ENCODE results near the gene SLC18B1. TPM values are rescaled to one million over a fixed set of nuclear protein-coding genes. Genes with fewer than 3 reads are reported as not detected.

SLC18B1 gene
- polyA plus RNA-seq, 3 donors: 10.3 to 36.6 (median 24.8) TPM

DNA sequence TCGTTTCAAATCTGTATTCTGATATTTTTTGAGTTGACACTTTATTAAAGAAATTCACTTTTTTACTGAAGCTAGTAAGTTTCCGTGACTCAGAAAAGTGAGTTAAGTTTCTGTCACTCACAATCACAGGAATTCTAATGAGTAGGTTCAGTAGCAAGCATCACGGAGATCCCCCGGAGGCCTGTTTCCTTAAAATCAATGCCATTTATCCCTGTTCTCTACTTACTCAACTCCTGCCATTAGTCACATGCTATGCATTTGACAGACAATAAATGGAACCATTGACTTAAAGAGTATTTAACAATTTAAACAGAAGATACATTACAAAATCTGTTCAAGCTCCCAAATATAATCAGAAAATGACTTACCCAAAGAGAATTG is 9.1 kb downstream of the SLC18B1 start:
- no peak overlapping the region for H3K27ac Mint-ChIP-seq
- Histone ChIP-seq H2AFZ (ENCODE audit: insufficient read depth, low read depth, low read length, poor library complexity, severe bottlenecking) (no peak overlapping the region), H3K36me3 (replicated peaks in 1 of 2; ENCODE audit: control insufficient read depth in 1 of 2, insufficient read depth in 2 of 2, low read length in 2 of 2) (no peaks in the 10 kb centered on the region), H3K27ac (ENCODE audit: low read depth in 1 of 2, low read length in 2 of 2) (no peak overlapping the region), H3K4me1 (ENCODE audit: control insufficient read depth in 1 of 2, insufficient read depth in 2 of 2, low read length in 2 of 2) (peaks cover 6 to 12% of the 10 kb centered on the region in 2 donors), H3K79me2 (ENCODE audit: insufficient read depth, low read length) (no peaks in the 10 kb centered on the region), H3K9me3 (replicated peaks in 1 of 2; ENCODE audit: control insufficient read depth in 1 of 2, insufficient read depth in 1 of 2, low read length in 2 of 2) (no peaks in the 10 kb centered on the region), H4K20me1 (ENCODE audit: insufficient read depth, low read length) (no peaks in the 10 kb centered on the region), H3K27me3 (ENCODE audit: control insufficient read depth in 2 of 2, insufficient read depth in 2 of 2, low read length in 2 of 2) (no peaks in the 10 kb centered on the region), H3K4me3 (replicated peaks in 1 of 3; ENCODE audit: low read depth in 2 of 3, low read length in 3 of 3) (no peak overlapping the region), H3K4me2 (replicated peaks; ENCODE audit: extremely low read depth, low read length, poor library complexity, severe bottlenecking) (no peak overlapping the region), H3K9ac (ENCODE audit: insufficient read depth, low read length, poor library complexity, severe bottlenecking) (no peak overlapping the region)
- no peak overlapping the region for H3K4me3 Mint-ChIP-seq
- H3K36me3 Mint-ChIP-seq: peaks cover 7 to 18% of the 10 kb centered on the region in 2 donors
- no peak for DNase-seq
- peaks cover 10% of the 10 kb centered on the region for H3K4me1 Mint-ChIP-seq
- H3K27me3 Mint-ChIP-seq (ENCODE audit: low read depth in 3 of 3): peaks cover 0 to 2% (median 1%) of the 10 kb centered on the region in 3 donors
- H3K9me3 Mint-ChIP-seq: peaks cover 0 to 2% (median 0%) of the 10 kb centered on the region in 7 donors
- intact Hi-C loops (cut with micrococcal nuclease): no loop called here
- TF ChIP-seq, protein P1, sequence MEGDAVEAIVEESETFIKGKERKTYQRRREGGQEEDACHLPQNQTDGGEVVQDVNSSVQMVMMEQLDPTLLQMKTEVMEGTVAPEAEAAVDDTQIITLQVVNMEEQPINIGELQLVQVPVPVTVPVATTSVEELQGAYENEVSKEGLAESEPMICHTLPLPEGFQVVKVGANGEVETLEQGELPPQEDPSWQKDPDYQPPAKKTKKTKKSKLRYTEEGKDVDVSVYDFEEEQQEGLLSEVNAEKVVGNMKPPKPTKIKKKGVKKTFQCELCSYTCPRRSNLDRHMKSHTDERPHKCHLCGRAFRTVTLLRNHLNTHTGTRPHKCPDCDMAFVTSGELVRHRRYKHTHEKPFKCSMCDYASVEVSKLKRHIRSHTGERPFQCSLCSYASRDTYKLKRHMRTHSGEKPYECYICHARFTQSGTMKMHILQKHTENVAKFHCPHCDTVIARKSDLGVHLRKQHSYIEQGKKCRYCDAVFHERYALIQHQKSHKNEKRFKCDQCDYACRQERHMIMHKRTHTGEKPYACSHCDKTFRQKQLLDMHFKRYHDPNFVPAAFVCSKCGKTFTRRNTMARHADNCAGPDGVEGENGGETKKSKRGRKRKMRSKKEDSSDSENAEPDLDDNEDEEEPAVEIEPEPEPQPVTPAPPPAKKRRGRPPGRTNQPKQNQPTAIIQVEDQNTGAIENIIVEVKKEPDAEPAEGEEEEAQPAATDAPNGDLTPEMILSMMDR (IDR thresholded peaks at IDR 0.05): no peak
- no CpG with 5 or more reads among the region's 4 CpGs for WGBS (ENCODE audit: insufficient coverage)

DNA sequence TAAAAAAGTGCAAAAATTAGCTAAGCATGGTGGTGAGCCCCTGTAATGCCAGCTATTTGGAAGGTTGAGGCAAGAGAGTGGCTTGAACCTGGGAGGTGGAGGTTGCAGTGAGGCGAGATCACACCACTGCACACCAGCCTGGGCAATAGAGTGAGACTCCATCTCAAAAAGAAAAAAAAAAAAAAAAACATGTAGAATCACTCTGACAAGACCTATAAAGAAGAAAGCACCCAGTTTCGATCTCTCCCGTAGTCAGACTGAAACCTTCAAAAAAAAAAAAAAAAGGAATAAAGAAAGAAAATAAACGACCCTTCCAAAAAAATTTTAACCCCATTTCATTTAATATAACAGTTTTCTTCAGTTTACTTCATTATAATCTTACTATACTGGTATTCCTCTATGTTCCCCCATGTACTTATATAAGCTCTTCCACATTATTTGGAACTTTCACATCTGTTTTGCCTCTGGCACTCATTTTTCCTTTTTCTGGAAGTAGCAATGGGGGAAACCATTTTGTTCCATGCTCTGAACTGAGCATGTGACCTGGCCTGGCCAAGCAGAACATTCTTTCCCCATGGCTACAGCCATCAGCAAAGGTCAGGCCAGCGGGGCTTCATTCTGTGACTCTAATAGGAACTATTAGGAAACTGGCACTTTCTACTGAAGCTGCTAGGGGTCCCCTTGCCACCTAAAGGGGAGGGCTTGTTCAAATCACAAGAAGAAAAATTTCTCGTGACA is 9.6 kb downstream of the SLC18B1 start:
- no CpG with 5 or more reads among the region's 6 CpGs for WGBS (ENCODE audit: insufficient coverage)
- H3K9me3 ChIP-seq (replicated peaks in 1 of 2; ENCODE audit: control insufficient read depth in 1 of 2, insufficient read depth in 1 of 2, low read length in 2 of 2): no peaks in the 10 kb centered on the region
- H3K27me3 ChIP-seq (ENCODE audit: control insufficient read depth in 2 of 2, insufficient read depth in 2 of 2, low read length in 2 of 2): no peaks in the 10 kb centered on the region
- peak overlapping the region in 1 of 7 donors; percentile 66 for H3K27ac Mint-ChIP-seq
- peaks cover 6 to 18% of the 10 kb centered on the region in 2 donors for H3K36me3 Mint-ChIP-seq
- no peaks in the 10 kb centered on the region for H4K20me1 ChIP-seq (ENCODE audit: insufficient read depth, low read length)
- no peak for DNase-seq
- peaks cover 1 to 2% (median 2%) of the 10 kb centered on the region in 3 donors for H3K27me3 Mint-ChIP-seq (ENCODE audit: low read depth in 3 of 3)
- intact Hi-C loops (cut with micrococcal nuclease): no loop called here
- H3K27ac ChIP-seq (ENCODE audit: low read depth in 1 of 2, low read length in 2 of 2): no peak overlapping the region
- H3K4me2 ChIP-seq (replicated peaks; ENCODE audit: extremely low read depth, low read length, poor library complexity, severe bottlenecking): no peak overlapping the region
- H3K9me3 Mint-ChIP-seq: peaks cover 0 to 2% (median 0%) of the 10 kb centered on the region in 7 donors
- TF ChIP-seq, protein P1 (IDR thresholded peaks at IDR 0.05): no peak
- H3K4me3 Mint-ChIP-seq: no peak overlapping the region
- H3K36me3 ChIP-seq (replicated peaks in 1 of 2; ENCODE audit: control insufficient read depth in 1 of 2, insufficient read depth in 2 of 2, low read length in 2 of 2): no peaks in the 10 kb centered on the region
- no peak overlapping the region for H2AFZ ChIP-seq (ENCODE audit: insufficient read depth, low read depth, low read length, poor library complexity, severe bottlenecking)
- no peak overlapping the region for H3K4me3 ChIP-seq (replicated peaks in 1 of 3; ENCODE audit: low read depth in 2 of 3, low read length in 3 of 3)
- H3K79me2 ChIP-seq (ENCODE audit: insufficient read depth, low read length): no peaks in the 10 kb centered on the region
- H3K9ac ChIP-seq (ENCODE audit: insufficient read depth, low read length, poor library complexity, severe bottlenecking): no peak overlapping the region
- peaks cover 6 to 12% of the 10 kb centered on the region in 2 donors for H3K4me1 ChIP-seq (ENCODE audit: control insufficient read depth in 1 of 2, insufficient read depth in 2 of 2, low read length in 2 of 2)
- H3K4me1 Mint-ChIP-seq: peaks cover 10% of the 10 kb centered on the region

All from CD14-positive monocyte (primary cell).